Measurements from ENCODE around the gene PDE1C. TPM values are rescaled to one million over a fixed set of nuclear protein-coding genes. Genes with fewer than 3 reads are reported as not detected.

Gene PDE1C
- total and polyA plus RNA-seq, 7 experiments from 2014 or later, result 0.21 TPM; not detected in 6

GRCh38 chr7:31963569-31964175 is 106.5 kb downstream of the PDE1C start:
- Mint-ChIP-seq H3K36me3 (no peaks in the 10 kb centered on the region), H3K4me1 (no peaks in the 10 kb centered on the region), H3K9me3 (peaks cover 0 to 28% (median 6%) of the 10 kb centered on the region in 11 donors), H3K27ac (no peak overlapping the region), H3K27me3 (no peaks in the 10 kb centered on the region), H3K4me3 (no peak overlapping the region)
- POLR2A ChIA-PET, result no interaction called here
- Histone ChIP-seq H3K9me3 (ENCODE audit: control insufficient read depth in 2 of 3, low read length in 3 of 3) (no peaks in the 10 kb centered on the region), H3K4me1 (ENCODE audit: control insufficient read depth in 2 of 2, insufficient read depth in 2 of 2, low read length in 2 of 2) (no peaks in the 10 kb centered on the region), H3K27me3 (ENCODE audit: control insufficient read depth in 2 of 2, insufficient read depth in 2 of 2, low read length in 2 of 2) (no peaks in the 10 kb centered on the region), H3K36me3 (ENCODE audit: control insufficient read depth in 2 of 3, insufficient read depth in 3 of 3, low read length in 3 of 3) (no peaks in the 10 kb centered on the region), H3K4me3 (ENCODE audit: low read length) (no peak overlapping the region), H3K27ac (ENCODE audit: low read depth, low read length) (no peak overlapping the region)
- no peak for DNase-seq
- CTCF ChIA-PET, result no interaction called here
- no peak for ATAC-seq
- intact Hi-C loops (cut with micrococcal nuclease), result no loop called here

GRCh38 chr7:31962246-31962645 is 108.0 kb downstream of the PDE1C start:
- CTCF ChIA-PET, result no interaction called here
- intact Hi-C loops (cut with micrococcal nuclease), result no loop called here
- peaks cover 0 to 27% (median 6%) of the 10 kb centered on the region in 11 donors for H3K9me3 Mint-ChIP-seq

GRCh38 chr7:31958226-31958625 is 112.0 kb downstream of the PDE1C start:
- Histone ChIP-seq H3K9me3 (ENCODE audit: control insufficient read depth in 2 of 3, low read length in 3 of 3) (no peaks in the 10 kb centered on the region), H3K27ac (ENCODE audit: low read depth, low read length) (no peak overlapping the region), H3K4me3 (ENCODE audit: low read length) (no peak overlapping the region), H3K36me3 (ENCODE audit: control insufficient read depth in 2 of 3, insufficient read depth in 3 of 3, low read length in 3 of 3) (no peaks in the 10 kb centered on the region), H3K27me3 (ENCODE audit: control insufficient read depth in 2 of 2, insufficient read depth in 2 of 2, low read length in 2 of 2) (no peaks in the 10 kb centered on the region), H3K4me1 (ENCODE audit: control insufficient read depth in 2 of 2, insufficient read depth in 2 of 2, low read length in 2 of 2) (no peaks in the 10 kb centered on the region)
- H3K9me3 Mint-ChIP-seq, result peaks cover 0 to 8% (median under 1%) of the 10 kb centered on the region in 11 donors
- no peak overlapping the region for H3K4me3 Mint-ChIP-seq
- DNase-seq (no peak), ATAC-seq (no peak)
- no peaks in the 10 kb centered on the region for H3K27me3 Mint-ChIP-seq
- H3K36me3 Mint-ChIP-seq, result no peaks in the 10 kb centered on the region
- intact Hi-C loops (cut with micrococcal nuclease), result no loop called here
- CTCF ChIA-PET, result no interaction called here
- no peak overlapping the region for H3K27ac Mint-ChIP-seq
- no peaks in the 10 kb centered on the region for H3K4me1 Mint-ChIP-seq
- POLR2A ChIA-PET, result no interaction called here

More at GRCh38 chr7:31962246-31962645, 108.0 kb downstream of the PDE1C start:
- H3K27me3 Mint-ChIP-seq, result no peaks in the 10 kb centered on the region
- Histone ChIP-seq H3K4me1 (ENCODE audit: control insufficient read depth in 2 of 2, insufficient read depth in 2 of 2, low read length in 2 of 2) (no peaks in the 10 kb centered on the region), H3K36me3 (ENCODE audit: control insufficient read depth in 2 of 3, insufficient read depth in 3 of 3, low read length in 3 of 3) (no peaks in the 10 kb centered on the region), H3K27ac (ENCODE audit: low read depth, low read length) (no peak overlapping the region), H3K9me3 (ENCODE audit: control insufficient read depth in 2 of 3, low read length in 3 of 3) (no peaks in the 10 kb centered on the region), H3K4me3 (ENCODE audit: low read length) (no peak overlapping the region), H3K27me3 (ENCODE audit: control insufficient read depth in 2 of 2, insufficient read depth in 2 of 2, low read length in 2 of 2) (no peaks in the 10 kb centered on the region)
- DNase-seq, result no peak
- H3K27ac Mint-ChIP-seq, result no peak overlapping the region
- no peaks in the 10 kb centered on the region for H3K36me3 Mint-ChIP-seq
- no peak for ATAC-seq
- no peaks in the 10 kb centered on the region for H3K4me1 Mint-ChIP-seq
- no peak overlapping the region for H3K4me3 Mint-ChIP-seq
- POLR2A ChIA-PET, result no interaction called here

DNA sequence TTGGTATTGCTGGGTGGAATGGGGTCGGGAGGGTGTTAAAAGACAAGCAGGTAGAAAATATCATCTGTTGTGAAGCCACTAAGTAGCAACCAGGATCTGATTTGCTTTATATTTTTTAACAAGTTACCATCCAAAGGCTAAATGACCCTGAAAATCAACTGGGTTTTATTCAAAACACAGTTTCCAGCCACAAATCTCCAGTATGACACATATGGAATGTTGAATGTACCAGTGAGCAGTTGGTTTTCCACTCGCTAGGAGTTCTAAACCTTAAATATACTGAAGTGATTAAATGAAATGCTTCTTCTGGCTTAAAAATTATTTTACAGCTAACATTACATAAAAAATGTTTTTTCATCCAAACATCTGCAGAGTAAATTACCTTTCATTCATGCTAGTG is 112.5 kb downstream of the PDE1C start:
- Histone ChIP-seq H3K27ac (ENCODE audit: low read depth, low read length) (no peak overlapping the region), H3K9me3 (ENCODE audit: control insufficient read depth in 2 of 3, low read length in 3 of 3) (no peaks in the 10 kb centered on the region), H3K27me3 (ENCODE audit: control insufficient read depth in 2 of 2, insufficient read depth in 2 of 2, low read length in 2 of 2) (no peaks in the 10 kb centered on the region), H3K4me3 (ENCODE audit: low read length) (no peak overlapping the region), H3K4me1 (ENCODE audit: control insufficient read depth in 2 of 2, insufficient read depth in 2 of 2, low read length in 2 of 2) (no peaks in the 10 kb centered on the region), H3K36me3 (ENCODE audit: control insufficient read depth in 2 of 3, insufficient read depth in 3 of 3, low read length in 3 of 3) (no peaks in the 10 kb centered on the region)
- Mint-ChIP-seq H3K27me3 (no peaks in the 10 kb centered on the region), H3K4me1 (no peaks in the 10 kb centered on the region), H3K9me3 (peaks cover 0 to 8% (median 0%) of the 10 kb centered on the region in 11 donors), H3K36me3 (no peaks in the 10 kb centered on the region), H3K27ac (no peak overlapping the region), H3K4me3 (no peak overlapping the region)
- no peak for ATAC-seq
- POLR2A ChIA-PET, result no interaction called here
- intact Hi-C loops (cut with micrococcal nuclease), result no loop called here
- no peak for DNase-seq
- CTCF ChIA-PET, result no interaction called here

- Histone ChIP-seq H3K4me3 (ENCODE audit: low read length) (no peak overlapping the region), H3K9me3 (ENCODE audit: control insufficient read depth in 2 of 3, low read length in 3 of 3) (no peaks in the 10 kb centered on the region), H3K4me1 (ENCODE audit: control insufficient read depth in 2 of 2, insufficient read depth in 2 of 2, low read length in 2 of 2) (no peaks in the 10 kb centered on the region), H3K27ac (ENCODE audit: low read depth, low read length) (no peak overlapping the region), H3K27me3 (ENCODE audit: control insufficient read depth in 2 of 2, insufficient read depth in 2 of 2, low read length in 2 of 2) (no peaks in the 10 kb centered on the region), H3K36me3 (ENCODE audit: control insufficient read depth in 2 of 3, insufficient read depth in 3 of 3, low read length in 3 of 3) (no peaks in the 10 kb centered on the region)
- intact Hi-C loops (cut with micrococcal nuclease), result no loop called here
- ChIA-PET POLR2A (no interaction called here), CTCF (no interaction called here)
- Mint-ChIP-seq H3K27me3 (no peaks in the 10 kb centered on the region), H3K36me3 (no peaks in the 10 kb centered on the region), H3K27ac (no peak overlapping the region), H3K4me3 (no peak overlapping the region), H3K4me1 (no peaks in the 10 kb centered on the region), H3K9me3 (peaks cover 0 to 5% (median 0%) of the 10 kb centered on the region in 11 donors)
- DNase-seq (no peak), ATAC-seq (no peak)
Measured at GRCh38 chr7:31957090-31957720, 113.0 kb downstream of the PDE1C start.

- CTCF ChIA-PET, result no interaction called here
- no peaks in the 10 kb centered on the region for H3K36me3 ChIP-seq (ENCODE audit: control insufficient read depth in 2 of 3, insufficient read depth in 3 of 3, low read length in 3 of 3)
- Mint-ChIP-seq H3K27ac (no peak overlapping the region), H3K9me3 (peaks cover 0 to 5% (median 0%) of the 10 kb centered on the region in 11 donors), H3K4me3 (no peak overlapping the region), H3K36me3 (no peaks in the 10 kb centered on the region), H3K4me1 (no peaks in the 10 kb centered on the region), H3K27me3 (no peaks in the 10 kb centered on the region)
- no peaks in the 10 kb centered on the region for H3K4me1 ChIP-seq (ENCODE audit: control insufficient read depth in 2 of 2, insufficient read depth in 2 of 2, low read length in 2 of 2)
- no peaks in the 10 kb centered on the region for H3K27me3 ChIP-seq (ENCODE audit: control insufficient read depth in 2 of 2, insufficient read depth in 2 of 2, low read length in 2 of 2)
- POLR2A ChIA-PET, result no interaction called here
- H3K27ac ChIP-seq (ENCODE audit: low read depth, low read length), result no peak overlapping the region
- DNase-seq (no peak), ATAC-seq (no peak)
- no peak overlapping the region for H3K4me3 ChIP-seq (ENCODE audit: low read length)
- H3K9me3 ChIP-seq (ENCODE audit: control insufficient read depth in 2 of 3, low read length in 3 of 3), result no peaks in the 10 kb centered on the region
- intact Hi-C loops (cut with micrococcal nuclease), result no loop called here
Measured at GRCh38 chr7:31955641-31956040, 114.6 kb downstream of the PDE1C start.

- peaks cover 0 to 5% (median 0%) of the 10 kb centered on the region in 11 donors for H3K9me3 Mint-ChIP-seq
- H3K27me3 Mint-ChIP-seq, result no peaks in the 10 kb centered on the region
- Histone ChIP-seq H3K27me3 (ENCODE audit: control insufficient read depth in 2 of 2, insufficient read depth in 2 of 2, low read length in 2 of 2) (no peaks in the 10 kb centered on the region), H3K9me3 (ENCODE audit: control insufficient read depth in 2 of 3, low read length in 3 of 3) (no peaks in the 10 kb centered on the region), H3K4me1 (ENCODE audit: control insufficient read depth in 2 of 2, insufficient read depth in 2 of 2, low read length in 2 of 2) (no peaks in the 10 kb centered on the region), H3K36me3 (ENCODE audit: control insufficient read depth in 2 of 3, insufficient read depth in 3 of 3, low read length in 3 of 3) (no peaks in the 10 kb centered on the region), H3K27ac (ENCODE audit: low read depth, low read length) (no peak overlapping the region), H3K4me3 (ENCODE audit: low read length) (no peak overlapping the region)
- H3K36me3 Mint-ChIP-seq, result no peaks in the 10 kb centered on the region
- intact Hi-C loops (cut with micrococcal nuclease), result no loop called here
- POLR2A ChIA-PET, result no interaction called here
- H3K4me3 Mint-ChIP-seq, result no peak overlapping the region
- H3K4me1 Mint-ChIP-seq, result no peaks in the 10 kb centered on the region
- H3K27ac Mint-ChIP-seq, result no peak overlapping the region
- CTCF ChIA-PET, result no interaction called here
- no peak for DNase-seq
- no peak for ATAC-seq
Measured at GRCh38 chr7:31955021-31955420, 115.2 kb downstream of the PDE1C start.

Measured in naive thymus-derived CD4-positive, alpha-beta T cell (primary cell).